CD4-positive, alpha-beta T cell treated with Interleukin-17A for 4 hours (primary cell): ENCODE measurements around the gene CHRDL2.
"Not testable (repeated sequence)": the region's sequence is repeated elsewhere in the genome, so short reads cannot be mapped to it uniquely, and the experiment has no call there.

ENCODE experiments used
- DNase-seq: peaks from one replicate; pipeline ENCODE4 v3.0.0-alpha.2; 2020; ENCODE audit warnings: mixed read lengths

CHRDL2 gene

DNA sequence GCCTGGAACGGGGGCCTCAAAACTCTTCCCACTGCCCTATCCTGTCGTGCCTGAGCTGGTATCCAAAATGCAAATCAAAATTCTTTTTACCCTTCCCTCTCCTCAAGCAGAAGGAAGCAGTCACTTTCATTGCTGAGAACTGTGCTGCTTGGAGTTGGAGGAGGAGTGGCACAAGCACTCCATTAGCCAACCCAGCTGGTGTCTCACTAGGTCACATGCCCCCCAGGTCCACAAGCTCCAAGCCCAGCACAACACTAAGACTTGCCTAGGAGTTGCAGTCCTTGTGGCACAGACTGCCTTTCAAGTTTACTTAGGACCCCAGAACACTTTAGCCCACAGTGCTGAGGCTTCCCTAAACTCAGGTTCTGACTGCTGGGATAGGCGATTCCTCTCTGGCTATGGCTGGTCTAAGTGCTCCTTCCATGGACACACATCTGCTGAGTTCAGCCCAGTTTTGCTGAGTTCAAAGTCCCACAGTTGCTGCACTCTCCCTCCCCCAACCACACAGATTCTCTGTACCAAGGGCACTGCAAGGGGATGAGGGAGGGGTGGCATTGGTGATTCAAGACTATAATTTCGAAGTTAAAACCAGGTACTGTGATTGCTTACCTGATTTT is 68.6 kb downstream of the CHRDL2 start:
- no peak for DNase-seq

DNA sequence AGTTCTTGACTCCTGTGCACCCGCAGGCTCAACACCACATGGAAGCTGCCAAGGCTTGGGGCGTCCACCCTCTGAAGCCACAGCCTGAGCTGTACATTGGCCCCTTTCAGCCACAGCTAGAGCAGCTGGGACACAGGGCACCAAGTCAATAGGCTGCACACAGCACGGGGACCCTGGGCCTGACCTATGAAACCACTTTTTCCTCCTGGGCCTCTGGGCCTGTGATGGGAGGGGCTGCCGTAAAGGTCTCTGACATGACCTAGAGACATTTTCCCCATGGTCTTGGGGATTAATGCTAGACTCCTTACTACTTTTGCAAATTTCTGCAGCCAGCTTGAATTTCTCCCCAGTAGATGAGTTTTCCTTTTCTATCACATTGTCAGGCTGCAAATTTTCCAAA is 72.1 kb downstream of the CHRDL2 start:
- DNase-seq: not testable (repeated sequence)

DNA sequence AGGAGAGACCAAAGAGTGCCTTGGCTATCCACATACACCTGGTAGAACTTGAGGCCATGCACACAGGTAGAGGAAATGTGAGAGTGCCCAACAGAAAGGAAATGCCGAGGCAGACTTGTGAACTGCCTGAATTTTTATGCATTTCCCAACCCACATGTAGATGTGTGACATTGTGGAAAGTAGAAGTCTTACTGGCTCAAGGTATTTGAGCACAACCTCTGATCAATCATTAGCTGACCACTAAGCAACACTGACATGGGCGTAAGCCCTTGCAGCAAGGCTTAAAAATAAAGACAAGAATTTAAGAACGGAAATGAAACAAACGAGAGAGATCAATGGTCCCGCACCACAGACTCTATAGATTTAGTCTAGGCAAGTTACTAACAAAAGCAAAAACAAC is 76.2 kb downstream of the CHRDL2 start:
- no peak for DNase-seq

DNA sequence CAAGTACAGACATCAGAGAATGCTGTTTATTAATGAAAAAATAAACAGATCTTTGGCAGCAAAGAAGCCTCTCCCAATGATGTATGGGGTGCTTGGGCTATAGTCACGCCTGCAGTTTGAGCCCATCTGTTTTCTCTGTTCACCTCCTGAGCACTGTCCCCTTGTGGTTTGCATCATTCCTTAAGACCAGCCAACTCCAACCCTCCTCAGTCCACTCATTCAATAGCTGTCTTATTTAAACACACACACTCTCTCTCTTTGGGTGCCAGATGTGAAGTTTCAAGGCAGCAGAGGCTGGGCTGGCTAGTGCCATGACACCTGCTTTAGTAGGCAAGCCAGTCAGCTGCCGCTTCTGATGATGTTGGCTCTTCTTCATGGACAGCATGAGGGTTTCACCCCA is 80.7 kb downstream of the CHRDL2 start:
- DNase-seq: no peak

DNA sequence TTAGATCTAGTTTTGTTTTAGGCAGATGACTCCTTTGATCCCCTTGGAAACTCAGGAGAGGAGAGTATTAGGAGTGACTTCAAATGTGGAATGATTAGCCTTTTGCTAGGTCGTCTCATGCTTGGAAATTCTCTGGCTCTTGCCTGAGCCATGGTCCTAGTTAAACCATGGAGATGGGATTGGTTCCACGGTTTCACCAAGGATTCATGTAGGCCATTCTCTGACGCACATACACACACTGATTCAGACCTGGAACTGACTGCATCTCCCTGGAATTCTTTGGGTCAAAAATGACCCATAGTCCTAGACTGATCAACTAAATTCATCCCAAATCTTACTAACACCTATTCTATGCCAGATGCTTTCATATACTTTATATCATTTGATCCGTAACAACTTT is 82.3 kb downstream of the CHRDL2 start:
- no peak for DNase-seq

DNA sequence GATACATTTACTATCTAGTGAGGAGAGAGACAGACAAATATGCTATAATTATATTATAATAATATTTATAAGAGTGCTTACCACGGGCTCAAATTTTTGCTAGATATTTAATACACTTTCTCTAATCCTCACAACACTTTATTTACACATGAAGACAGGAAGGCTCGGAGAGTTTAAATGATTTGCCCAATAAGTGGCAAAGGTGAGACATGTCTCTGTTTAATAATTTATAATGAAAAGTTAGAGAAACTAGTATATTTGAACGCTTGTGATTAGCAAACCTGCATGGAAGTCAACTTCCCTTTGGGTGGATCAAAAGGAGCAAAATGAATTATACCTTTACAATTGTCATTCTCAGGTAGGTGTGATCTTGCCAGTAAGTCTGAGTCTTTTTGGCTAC is 83.4 kb downstream of the CHRDL2 start:
- no peak for DNase-seq

DNA sequence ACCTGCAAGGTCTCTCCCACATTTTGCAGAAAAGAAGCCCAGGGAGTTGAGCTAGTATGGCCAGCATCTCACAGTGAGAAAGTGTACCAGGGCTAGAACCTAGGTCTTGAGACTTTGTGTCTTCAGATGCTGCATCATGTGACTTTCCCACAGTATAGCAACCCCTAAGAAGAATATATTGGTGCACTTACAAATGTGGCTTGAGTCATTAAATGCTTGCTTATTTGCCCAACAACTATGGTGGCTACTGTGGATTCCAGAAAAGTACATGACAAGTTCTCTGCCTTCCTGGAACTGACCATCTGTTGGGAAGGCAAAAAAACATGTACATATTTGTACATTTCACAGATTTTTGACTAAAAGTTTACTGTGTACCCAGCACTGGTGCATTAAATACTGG is 83.8 kb downstream of the CHRDL2 start:
- DNase-seq: no peak

DNA sequence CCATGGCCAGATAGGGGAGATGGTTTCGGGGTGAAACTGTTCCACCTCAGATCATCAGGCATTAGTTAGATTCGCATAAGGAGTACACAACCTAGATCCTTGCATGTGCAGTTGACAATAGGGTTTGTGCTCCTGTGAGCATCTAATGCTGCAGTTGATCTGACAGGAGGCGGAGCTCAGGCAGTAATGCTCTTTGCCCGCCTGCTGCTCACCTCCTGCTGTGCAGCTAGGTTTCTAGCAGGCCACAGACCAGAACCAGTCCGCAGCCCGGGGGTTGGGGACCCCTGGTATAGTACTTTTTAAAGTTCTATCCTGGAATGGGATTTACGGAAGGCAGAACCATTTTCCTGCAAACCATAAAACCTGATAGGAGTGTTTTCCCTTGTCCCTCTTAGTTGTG is 84.3 kb downstream of the CHRDL2 start:
- no peak for DNase-seq
